Endothelial cell of umbilical vein (primary cell): Measurements from ENCODE around the gene COX10. TPM values are rescaled to one million over a fixed set of nuclear protein-coding genes. Genes with fewer than 3 reads are reported as not detected.

Experiments
- BruUV-seq: library from RNA; stranded (reverse); fragments of 400-500 nt; replicated peaks from 2 replicates; lab custom pipeline; 2021; lab: Mats Ljungman, UMichigan
- CTCF ChIA-PET: fragments of 300-600, 350-600 bp; sonication (Branson Sonifier 250); formaldehyde crosslinking; loops from one replicate; lab custom pipeline; 2021; ENCODE audit warnings: antibody characterized with exemption, inconsistent platforms; lab: Charles Lee
- POLR2A ChIA-PET: fragments of 300-600, 350-600 bp; sonication (Branson Sonifier 250); formaldehyde crosslinking; loops from one replicate; lab custom pipeline; 2021; ENCODE audit warnings: antibody characterized with exemption, inconsistent platforms; lab: Charles Lee
- DNase-seq: peaks from one replicate; pipeline ENCODE4 v3.0.0-alpha.2; 2011; ENCODE audit warnings: low read depth, low spot score
- FAIRE-seq: peaks from 2 replicates; lab custom pipeline; 2011; peaks lifted over from hg19 to GRCh38; lab: Jason Lieb, UNC
- H2AFZ ChIP-seq: 2 replicates; pipeline ENCODE4 v1.6.0; 2012; ENCODE audit warnings: low read depth, low read length, control low read depth, inconsistent platforms
- H3K27ac ChIP-seq: 2 replicates; pipeline ENCODE4 v1.5.1; 2011; ENCODE audit warnings: low read depth, mild to moderate bottlenecking, control low read depth, low read length, moderate library complexity; ENCODE audit not compliant: insufficient read depth
- H3K27me3 ChIP-seq, 2 experiments: 2 replicates each; pipeline versions ENCODE4 v1.6.0 to v1.6.1; 2011; ENCODE audit warnings: low read length in 2 of 2, mixed read lengths in 1 of 2; ENCODE audit not compliant: control insufficient read depth in 2 of 2, insufficient read depth in 2 of 2
- H3K36me3 ChIP-seq, 2 experiments: 2 replicates in 1 of 2; 3 replicates in 1 of 2; pipeline ENCODE4 v1.5.1; 2011; ENCODE audit warnings: low read length in 2 of 2, mild to moderate bottlenecking in 1 of 2, moderate library complexity in 1 of 2; ENCODE audit not compliant: control insufficient read depth in 2 of 2, insufficient read depth in 2 of 2; ENCODE audit errors: extremely low read depth in 1 of 2
- H3K4me1 ChIP-seq: 3 replicates; pipeline ENCODE4 v1.5.1; 2011; ENCODE audit warnings: mild to moderate bottlenecking, low read length; ENCODE audit not compliant: control insufficient read depth, insufficient read depth; ENCODE audit errors: extremely low read depth
- H3K4me2 ChIP-seq: 2 replicates; pipeline ENCODE4 v1.6.1; 2011; ENCODE audit warnings: low read length, control low read depth, mixed read lengths; ENCODE audit not compliant: insufficient read depth
- H3K4me3 ChIP-seq, 3 experiments: fragments of 200-600 bp in 1 of 3; sonication (generic), shearing (Covaris generic) in 1 of 3; replicated peaks in 1 of 3; 2 replicates each; pipeline ENCODE4 v1.5.1; 2011 to 2016; ENCODE audit warnings: control low read depth in 3 of 3, low read length in 3 of 3, mild to moderate bottlenecking in 2 of 3, inconsistent platforms in 1 of 3, low read depth in 1 of 3, moderate library complexity in 1 of 3; ENCODE audit not compliant: insufficient read depth in 1 of 3
- H3K79me2 ChIP-seq: 2 replicates; pipeline ENCODE4 v1.6.0; 2012; ENCODE audit warnings: low read length, inconsistent platforms; ENCODE audit not compliant: control insufficient read depth, insufficient read depth
- H3K9ac ChIP-seq: replicated peaks from 2 replicates; pipeline ENCODE3; 2011; ENCODE audit warnings: low read length, control low read depth; ENCODE audit not compliant: insufficient read depth; ENCODE audit errors: extremely low read depth
- H3K9me1 ChIP-seq: replicated peaks from 3 replicates; pipeline ENCODE4 v1.6.0; 2011; ENCODE audit warnings: mild to moderate bottlenecking, low read length; ENCODE audit not compliant: control insufficient read depth, insufficient read depth; ENCODE audit errors: extremely low read depth
- H3K9me3 ChIP-seq: replicated peaks from 2 replicates; pipeline ENCODE4 v1.5.1; 2012; ENCODE audit warnings: low read length, inconsistent platforms; ENCODE audit not compliant: control insufficient read depth, insufficient read depth
- H4K20me1 ChIP-seq: replicated peaks from 2 replicates; pipeline ENCODE3; 2011; ENCODE audit warnings: mild to moderate bottlenecking, low read length; ENCODE audit not compliant: control insufficient read depth, insufficient read depth; ENCODE audit errors: extremely low read depth
- EZH2 ChIP-seq: IDR thresholded peaks from 2 replicates; pipeline ENCODE4 v1.6.1; 2012; ENCODE audit warnings: borderline replicate concordance, low read depth, mild to moderate bottlenecking, moderate library complexity, low read length, inconsistent platforms; ENCODE audit not compliant: severe bottlenecking
- FOS ChIP-seq: IDR thresholded peaks from 2 replicates; pipeline ENCODE4 v1.6.1; 2011; ENCODE audit warnings: mild to moderate bottlenecking, low read length, moderate library complexity, borderline replicate concordance; ENCODE audit not compliant: insufficient read depth
- GATA2 ChIP-seq: IDR thresholded peaks from 2 replicates; pipeline ENCODE4 v1.7.0; 2011; ENCODE audit warnings: low read depth, mild to moderate bottlenecking, moderate library complexity, mixed read lengths, low read length; ENCODE audit not compliant: insufficient read length, insufficient read depth
- JUN ChIP-seq: IDR thresholded peaks from 2 replicates; pipeline ENCODE4 v1.6.1; 2011; ENCODE audit warnings: borderline replicate concordance, low read depth; ENCODE audit not compliant: insufficient read length, insufficient read depth
- MAX ChIP-seq: IDR thresholded peaks from 2 replicates; pipeline ENCODE4 v1.6.1; 2011; ENCODE audit not compliant: insufficient read depth, insufficient read length
- MYC ChIP-seq: IDR thresholded peaks from one replicate; pipeline ENCODE4 v1.6.1; 2011; ENCODE audit warnings: mild to moderate bottlenecking, low read depth, low read length
- POLR2A ChIP-seq: IDR thresholded peaks from 2 replicates; pipeline ENCODE4 v1.6.1; 2012; ENCODE audit warnings: low read depth, mild to moderate bottlenecking, control low read depth, low read length
- POLR2AphosphoS5 ChIP-seq: IDR thresholded peaks from 2 replicates; pipeline ENCODE4 v1.6.1; 2012; ENCODE audit warnings: low read depth, mild to moderate bottlenecking, control low read depth, low read length, moderate library complexity; ENCODE audit not compliant: insufficient read depth
- dilution Hi-C: fragments of 300-500 bp; cut with MboI; formaldehyde crosslinking; loops from one replicate; pipeline ENCODE4 v1.15.0; 2019; ENCODE audit warnings: low sequenced_read_pairs; ENCODE audit not compliant: extremely low pct_ligation_motif_present
- intact Hi-C: fragments of 100-400 bp; cut with micrococcal nuclease; formaldehyde crosslinking; loops from one replicate; pipeline ENCODE4 v1.10.0; 2022
- polyA plus RNA-seq, 4 experiments: library from polyadenylated mRNA; depleted of rRNA in 3 of 4; stranded (reverse) in 3 of 4; unstranded in 1 of 4; fragments of >200 nt; gene quantifications; 2 replicates each; pipeline versions ENCODE4 v1.2.1 to v1.2.3, GENCODE V29; 2011 to 2012; ENCODE audit warnings: missing spikeins in 1 of 4
- total RNA-seq: library from RNA; stranded (reverse); gene quantifications from 2 replicates; pipeline ENCODE4 v1.2.3, GENCODE V29; 2021
- TF ChIP-seq, protein P1 (sequence below), 2 donors: IDR thresholded peaks; 1 replicate in 1 of 2; 2 replicates in 1 of 2; pipeline ENCODE4 v1.5.1; 2011; ENCODE audit warnings: low read length in 2 of 2, mild to moderate bottlenecking in 2 of 2, moderate library complexity in 2 of 2, control low read depth in 1 of 2, inconsistent platforms in 1 of 2, low read depth in 1 of 2; ENCODE audit not compliant: insufficient read depth in 1 of 2; ENCODE audit errors: extremely low read depth in 1 of 2

Gene COX10
- total and polyA plus RNA-seq, 2 donors (not counting 3 experiments of a cell fraction or from before 2014, with no cell fraction given): 9.8 to 12.1 TPM

GRCh38 chr17:14092808-14093207, 23.5 kb downstream of the COX10 start:
- H3K4me1 ChIP-seq: peaks cover 25% of the 10 kb centered on the region
- DNase-seq (no peak), FAIRE-seq (no peak)
- no peak overlapping the region for H2AFZ ChIP-seq
- intact Hi-C loops (no loop called here), dilution Hi-C loops (no loop called here)
- H3K9me3 ChIP-seq: no peaks in the 10 kb centered on the region
- no peak overlapping the region for H3K9ac ChIP-seq
- no peaks in the 10 kb centered on the region for H4K20me1 ChIP-seq
- H3K4me2 ChIP-seq: no peak overlapping the region
- no peaks in the 10 kb centered on the region for H3K9me1 ChIP-seq
- no peak overlapping the region for H3K4me3 ChIP-seq
- no TSS peak for BruUV-seq
- POLR2A ChIA-PET: no interaction called here
- TF ChIP-seq, protein P1, sequence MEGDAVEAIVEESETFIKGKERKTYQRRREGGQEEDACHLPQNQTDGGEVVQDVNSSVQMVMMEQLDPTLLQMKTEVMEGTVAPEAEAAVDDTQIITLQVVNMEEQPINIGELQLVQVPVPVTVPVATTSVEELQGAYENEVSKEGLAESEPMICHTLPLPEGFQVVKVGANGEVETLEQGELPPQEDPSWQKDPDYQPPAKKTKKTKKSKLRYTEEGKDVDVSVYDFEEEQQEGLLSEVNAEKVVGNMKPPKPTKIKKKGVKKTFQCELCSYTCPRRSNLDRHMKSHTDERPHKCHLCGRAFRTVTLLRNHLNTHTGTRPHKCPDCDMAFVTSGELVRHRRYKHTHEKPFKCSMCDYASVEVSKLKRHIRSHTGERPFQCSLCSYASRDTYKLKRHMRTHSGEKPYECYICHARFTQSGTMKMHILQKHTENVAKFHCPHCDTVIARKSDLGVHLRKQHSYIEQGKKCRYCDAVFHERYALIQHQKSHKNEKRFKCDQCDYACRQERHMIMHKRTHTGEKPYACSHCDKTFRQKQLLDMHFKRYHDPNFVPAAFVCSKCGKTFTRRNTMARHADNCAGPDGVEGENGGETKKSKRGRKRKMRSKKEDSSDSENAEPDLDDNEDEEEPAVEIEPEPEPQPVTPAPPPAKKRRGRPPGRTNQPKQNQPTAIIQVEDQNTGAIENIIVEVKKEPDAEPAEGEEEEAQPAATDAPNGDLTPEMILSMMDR (IDR thresholded peaks at IDR 0.05; ENCODE audit: extremely low read depth in 1 of 2, insufficient read depth in 1 of 2, low read depth in 1 of 2, low read length in 2 of 2): no peak
- TF ChIP-seq EZH2 (no peak), GATA2 (no peak), POLR2A (no peak), MAX (no peak), POLR2AphosphoS5 (no peak), FOS (no peak), MYC (no peak), JUN (no peak)
- CTCF ChIA-PET: interaction anchor here (0.8 to 1.9 kb wide), 2 partner anchors 12 to 17 kb away, joined by 3 to 5 read pairs; no protein-coding TSS in a partner anchor
- H3K27ac ChIP-seq: no peak overlapping the region
- H3K27me3 ChIP-seq: no peaks in the 10 kb centered on the region
- H3K79me2 ChIP-seq: peaks cover 10% of the 10 kb centered on the region
- H3K36me3 ChIP-seq: no peaks in the 10 kb centered on the region
